ENCODE data around the gene RPS6KA2.
"Not testable (repeated sequence)": the region's sequence is repeated elsewhere in the genome, so short reads cannot be mapped to it uniquely, and the experiment has no call there.

The RPS6KA2 gene

GRCh38 chr6:166542580-166542912 is 84.5 kb downstream of the RPS6KA2 start:
- H3K36me3 ChIP-seq (replicated peaks) = no peaks in the 10 kb centered on the region
- no peak overlapping the region for H3K27ac ChIP-seq
- in situ Hi-C loops (cut with HindIII; ENCODE audit: low pct_ligation_motif_present, low sequenced_read_pairs) = no loop called here
- no peak for DNase-seq
- H3K4me3 ChIP-seq (ENCODE audit: low read depth, low read length) = no peak overlapping the region
- TF ChIP-seq, protein P1, sequence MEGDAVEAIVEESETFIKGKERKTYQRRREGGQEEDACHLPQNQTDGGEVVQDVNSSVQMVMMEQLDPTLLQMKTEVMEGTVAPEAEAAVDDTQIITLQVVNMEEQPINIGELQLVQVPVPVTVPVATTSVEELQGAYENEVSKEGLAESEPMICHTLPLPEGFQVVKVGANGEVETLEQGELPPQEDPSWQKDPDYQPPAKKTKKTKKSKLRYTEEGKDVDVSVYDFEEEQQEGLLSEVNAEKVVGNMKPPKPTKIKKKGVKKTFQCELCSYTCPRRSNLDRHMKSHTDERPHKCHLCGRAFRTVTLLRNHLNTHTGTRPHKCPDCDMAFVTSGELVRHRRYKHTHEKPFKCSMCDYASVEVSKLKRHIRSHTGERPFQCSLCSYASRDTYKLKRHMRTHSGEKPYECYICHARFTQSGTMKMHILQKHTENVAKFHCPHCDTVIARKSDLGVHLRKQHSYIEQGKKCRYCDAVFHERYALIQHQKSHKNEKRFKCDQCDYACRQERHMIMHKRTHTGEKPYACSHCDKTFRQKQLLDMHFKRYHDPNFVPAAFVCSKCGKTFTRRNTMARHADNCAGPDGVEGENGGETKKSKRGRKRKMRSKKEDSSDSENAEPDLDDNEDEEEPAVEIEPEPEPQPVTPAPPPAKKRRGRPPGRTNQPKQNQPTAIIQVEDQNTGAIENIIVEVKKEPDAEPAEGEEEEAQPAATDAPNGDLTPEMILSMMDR (IDR thresholded peaks at IDR 0.05; ENCODE audit: low read depth, low read length, missing control alignments) = no peak
- H3K27me3 ChIP-seq (replicated peaks) = no peaks in the 10 kb centered on the region

- in situ Hi-C loops (cut with HindIII; ENCODE audit: low pct_ligation_motif_present, low sequenced_read_pairs) = no loop called here
Observed at GRCh38 chr6:166541876-166542579, 85.0 kb downstream of the RPS6KA2 start.

GRCh38 chr6:166541366-166541765 is 85.7 kb downstream of the RPS6KA2 start:
- no peak overlapping the region for H3K27ac ChIP-seq
- in situ Hi-C loops (cut with HindIII; ENCODE audit: low pct_ligation_motif_present, low sequenced_read_pairs) = no loop called here
- H3K36me3 ChIP-seq (replicated peaks) = no peaks in the 10 kb centered on the region
- TF ChIP-seq, protein P1 (IDR thresholded peaks at IDR 0.05; ENCODE audit: low read depth, low read length, missing control alignments) = no peak
- no peak overlapping the region for H3K4me3 ChIP-seq (ENCODE audit: low read depth, low read length)
- DNase-seq = no peak
- no peaks in the 10 kb centered on the region for H3K27me3 ChIP-seq (replicated peaks)

More at GRCh38 chr6:166541876-166542579, 85.0 kb downstream of the RPS6KA2 start:
- no peak overlapping the region for H3K27ac ChIP-seq
- TF ChIP-seq, protein P1 (IDR thresholded peaks at IDR 0.05; ENCODE audit: low read depth, low read length, missing control alignments) = no peak
- no peaks in the 10 kb centered on the region for H3K27me3 ChIP-seq (replicated peaks)
- no peaks in the 10 kb centered on the region for H3K36me3 ChIP-seq (replicated peaks)
- no peak overlapping the region for H3K4me3 ChIP-seq (ENCODE audit: low read depth, low read length)
- DNase-seq = no peak

DNA sequence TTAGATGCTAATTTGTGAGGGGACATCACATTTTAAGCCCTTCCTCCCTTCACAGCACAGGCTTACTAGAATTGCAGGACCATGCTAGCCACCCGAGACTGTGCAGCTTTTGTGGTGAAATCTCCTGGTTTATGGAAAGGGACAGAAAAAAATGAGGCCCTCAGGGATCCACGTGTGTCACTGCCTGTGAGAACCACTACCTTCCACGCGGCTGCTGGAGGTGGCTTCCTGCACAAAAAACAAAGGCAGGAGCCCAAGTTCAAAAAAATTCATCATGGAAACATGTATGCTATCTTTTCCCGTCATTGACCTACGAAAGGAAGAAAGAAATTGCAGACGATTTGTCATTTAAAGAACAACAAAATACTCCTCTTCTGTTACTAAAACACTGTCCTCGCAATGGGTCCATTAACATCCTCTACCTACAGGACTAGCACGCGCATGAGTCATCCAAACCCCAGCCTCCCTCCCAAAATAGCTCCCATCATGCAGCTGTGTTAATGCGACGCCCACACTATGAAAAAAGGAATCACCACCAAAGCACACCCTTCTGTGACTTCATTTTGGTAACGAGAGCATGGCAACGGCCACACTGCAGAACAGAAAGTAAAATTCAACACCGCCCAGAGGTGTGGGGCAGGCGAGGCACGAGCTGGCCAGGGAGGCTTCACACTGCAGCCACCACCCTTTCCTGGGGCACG is 86.3 kb downstream of the RPS6KA2 start:
- TF ChIP-seq, protein P1 (IDR thresholded peaks at IDR 0.05; ENCODE audit: low read depth, low read length, missing control alignments) = no peak
- no peak for DNase-seq
- Histone ChIP-seq H3K4me3 (ENCODE audit: low read depth, low read length) (no peak overlapping the region), H3K36me3 (replicated peaks) (no peaks in the 10 kb centered on the region), H3K27ac (no peak overlapping the region), H3K27me3 (replicated peaks) (no peaks in the 10 kb centered on the region)
- in situ Hi-C loops (cut with HindIII; ENCODE audit: low pct_ligation_motif_present, low sequenced_read_pairs) = no loop called here

DNA sequence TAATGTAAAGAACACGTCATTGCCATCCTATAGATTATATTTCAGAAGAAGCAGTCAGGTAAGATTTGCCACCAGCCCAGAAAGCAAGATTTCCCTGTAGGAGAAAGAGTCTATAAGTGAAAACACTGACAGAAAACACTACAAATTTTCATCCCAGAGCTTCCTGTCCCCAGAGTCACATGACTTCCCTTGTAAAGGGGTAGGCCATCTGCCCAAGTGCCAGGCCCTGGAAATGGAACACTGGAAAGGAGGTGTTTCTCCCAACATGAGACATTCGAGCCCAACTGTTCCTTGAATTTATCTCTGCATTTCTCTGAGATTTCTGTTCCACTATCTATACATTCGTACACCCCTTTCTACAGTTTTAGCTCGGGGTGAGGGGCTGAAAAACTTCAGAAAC is 87.5 kb downstream of the RPS6KA2 start:
- no peak overlapping the region for H3K4me3 ChIP-seq (ENCODE audit: low read depth, low read length)
- TF ChIP-seq, protein P1 (IDR thresholded peaks at IDR 0.05; ENCODE audit: low read depth, low read length, missing control alignments) = no peak
- no peak for DNase-seq
- H3K27ac ChIP-seq = no peak overlapping the region
- H3K36me3 ChIP-seq (replicated peaks) = no peaks in the 10 kb centered on the region
- no peaks in the 10 kb centered on the region for H3K27me3 ChIP-seq (replicated peaks)
- in situ Hi-C loops (cut with HindIII; ENCODE audit: low pct_ligation_motif_present, low sequenced_read_pairs) = no loop called here

DNA sequence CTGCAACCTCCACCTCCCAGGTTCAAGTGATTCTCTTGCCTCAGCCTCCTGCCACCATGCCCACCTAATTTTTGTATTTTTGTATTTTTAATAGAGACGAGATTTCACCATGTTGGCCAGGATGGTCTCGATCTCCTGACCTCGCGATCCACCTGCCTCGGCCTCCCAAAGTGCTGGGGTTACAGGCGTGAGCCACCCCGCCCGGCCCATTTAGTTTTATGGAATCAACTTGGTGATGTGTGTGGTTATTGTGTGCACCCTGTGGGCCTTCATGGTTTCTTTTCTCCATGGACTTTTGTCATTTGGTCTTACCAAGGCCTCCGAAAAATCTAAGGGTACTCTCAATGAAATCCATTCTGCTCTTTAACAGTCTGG is 88.1 kb downstream of the RPS6KA2 start:
- H3K36me3 ChIP-seq (replicated peaks); H3K27me3 ChIP-seq (replicated peaks); DNase-seq; H3K4me3 ChIP-seq (ENCODE audit: low read depth, low read length); H3K27ac ChIP-seq; in situ Hi-C loops (cut with HindIII; ENCODE audit: low pct_ligation_motif_present, low sequenced_read_pairs): not testable (repeated sequence)

All from brain microvascular endothelial cell (primary cell).